AG10803 (cell line): Measurements from ENCODE around the gene ARHGEF17.

Experiments used
- DNase-seq: peaks from one replicate; pipeline ENCODE4 v3.0.0; 2010; ENCODE audit warnings: low read depth
- H3K4me3 ChIP-seq: 2 replicates; pipeline ENCODE4 v1.5.1; 2011; ENCODE audit warnings: mild to moderate bottlenecking, low read length, control low read depth
- CTCF ChIP-seq: conservative IDR thresholded peaks from 2 replicates; pipeline ENCODE4 v1.5.1; 2011; ENCODE audit warnings: mild to moderate bottlenecking, low read length, control low read depth, inconsistent platforms

Gene ARHGEF17

GRCh38 chr11:73400293-73400692, 92.2 kb downstream of the ARHGEF17 start:
- DNase-seq, result no peak
- H3K4me3 ChIP-seq, result no peak overlapping the region
- no peak for TF ChIP-seq CTCF

DNA sequence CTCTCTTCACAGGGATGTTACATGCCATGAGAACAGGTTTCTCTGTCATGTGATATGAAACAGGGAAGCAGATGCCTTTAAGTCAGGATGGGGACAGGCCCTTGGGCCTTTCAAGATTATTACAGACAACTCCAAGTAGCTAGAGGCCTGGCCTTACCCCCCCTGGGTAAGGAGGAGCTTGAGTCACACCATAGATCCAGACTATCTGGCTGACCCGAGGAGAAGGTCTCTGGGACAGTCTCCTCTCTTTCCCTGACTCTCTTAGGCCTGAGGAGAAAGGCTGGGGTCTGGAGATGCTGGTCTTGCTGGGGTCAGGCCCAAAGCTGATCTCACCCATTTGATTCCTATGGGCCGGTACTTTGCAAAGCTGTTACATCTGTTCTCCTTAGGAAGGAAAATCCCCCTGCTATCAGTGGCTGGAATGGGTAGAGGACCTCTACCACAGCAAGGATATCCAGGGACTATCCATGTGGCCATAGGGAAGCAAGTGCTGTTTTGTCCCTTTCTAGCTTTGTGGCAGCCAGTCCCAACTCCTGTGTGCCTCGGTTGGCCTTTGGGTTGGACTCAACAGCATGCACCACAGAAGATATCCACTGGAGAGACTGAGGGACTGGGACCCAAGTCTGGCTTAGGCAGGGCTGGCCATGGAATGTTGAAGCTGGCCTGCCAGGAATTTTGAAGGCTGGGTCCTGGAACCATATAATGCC, 93.3 kb downstream of the ARHGEF17 start:
- H3K4me3 ChIP-seq, result no peak overlapping the region
- no peak for DNase-seq
- no peak for TF ChIP-seq CTCF

DNA sequence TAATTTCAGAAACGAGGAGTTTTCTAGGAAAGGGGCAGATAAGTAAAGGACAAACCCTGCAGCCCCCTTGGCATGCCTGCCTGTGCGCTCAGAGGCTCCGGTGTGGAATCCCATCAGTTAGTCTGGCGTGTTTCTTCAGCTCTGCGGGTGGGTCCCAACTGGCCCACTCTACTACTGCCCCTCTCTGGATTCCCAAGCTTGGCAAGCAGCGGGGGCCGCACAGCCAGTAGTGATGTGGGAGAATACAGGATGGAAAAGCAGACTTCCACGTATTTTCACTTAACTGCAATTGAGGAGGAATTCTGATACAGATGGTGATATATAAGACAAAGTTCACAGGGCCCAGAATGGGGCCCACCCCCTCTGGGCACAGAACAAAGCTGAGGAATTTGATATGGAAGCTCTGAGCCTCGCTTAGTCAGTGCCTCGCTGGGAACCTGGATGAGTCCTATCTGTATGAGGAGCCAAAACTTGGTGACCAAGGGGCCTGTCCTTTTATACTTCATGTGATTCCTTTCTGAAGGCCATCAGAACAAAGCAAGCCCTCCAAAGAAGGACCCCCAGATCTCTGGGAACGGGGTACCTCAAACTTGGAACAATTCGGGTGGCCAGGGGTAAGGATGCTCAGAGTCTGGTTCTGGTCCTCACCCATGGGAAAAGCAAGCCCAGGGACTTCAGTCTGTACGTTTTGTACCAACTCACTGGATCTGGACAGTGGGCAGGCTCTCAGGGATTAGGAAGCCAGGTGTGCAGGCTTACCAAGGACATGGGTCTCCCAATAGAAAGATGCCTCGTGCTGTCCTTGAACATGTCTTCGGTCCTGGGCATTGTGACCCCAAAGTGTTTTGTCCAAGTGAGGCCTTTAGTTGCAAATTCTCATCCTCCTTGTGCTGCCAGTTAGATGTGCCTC, 94.1 kb downstream of the ARHGEF17 start:
- DNase-seq, result no peak
- TF ChIP-seq CTCF, result no peak

DNA sequence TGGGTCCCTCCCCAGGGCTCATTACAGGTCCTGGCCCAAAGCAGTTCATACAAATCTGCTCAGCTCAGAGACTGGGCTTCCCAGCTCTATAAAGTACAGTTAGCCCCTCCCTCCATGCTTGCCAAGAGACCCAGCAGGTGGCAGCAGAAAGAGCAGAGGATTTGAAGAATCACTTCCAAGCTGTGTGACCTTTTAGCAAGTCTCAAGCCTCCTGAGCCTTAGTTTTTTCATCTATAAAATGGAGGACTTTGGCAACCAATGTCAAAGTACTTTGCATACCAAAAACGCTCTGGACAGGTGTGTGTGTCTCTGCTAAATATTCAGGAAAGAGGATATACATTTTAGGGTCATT, 94.7 kb downstream of the ARHGEF17 start:
- no peak overlapping the region for H3K4me3 ChIP-seq
- peak; percentile 26; the same call in 1 of the 2 replicates for TF ChIP-seq CTCF
- no peak for DNase-seq

More for the DNA sequence above, 94.1 kb downstream of the ARHGEF17 start:
- H3K4me3 ChIP-seq, result no peak overlapping the region

DNA sequence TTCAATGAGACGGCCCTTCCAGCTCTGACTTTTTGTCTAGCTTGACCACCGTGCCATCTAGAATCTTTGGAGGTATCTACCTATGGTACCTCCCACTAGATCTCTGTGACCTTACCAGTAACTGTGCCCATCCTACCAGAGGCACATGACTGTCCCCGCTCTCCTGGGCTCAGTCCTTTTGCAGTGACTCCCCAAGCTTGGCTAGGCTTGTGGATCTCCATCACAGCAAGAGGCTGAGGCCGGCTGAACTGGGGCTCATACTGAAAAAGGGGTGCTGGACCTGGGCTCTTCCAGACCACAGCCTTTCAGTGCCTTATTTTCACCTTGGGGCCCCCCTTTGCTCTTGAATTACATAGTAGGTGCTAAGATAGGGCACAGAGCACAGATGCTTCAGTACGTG, 95.5 kb downstream of the ARHGEF17 start:
- no peak overlapping the region for H3K4me3 ChIP-seq
- TF ChIP-seq CTCF, result no peak
- no peak for DNase-seq

GRCh38 chr11:73404048-73404447, 96.0 kb downstream of the ARHGEF17 start:
- TF ChIP-seq CTCF, result peak; percentile 89
- DNase-seq, result peak; percentile 65
- no peak overlapping the region for H3K4me3 ChIP-seq
